PC-9 (cell line): ENCODE results near the gene AK8. TPM values are rescaled to one million over a fixed set of nuclear protein-coding genes. Genes with fewer than 3 reads are reported as not detected.

Experiments
- BruUV-seq: library from RNA; stranded (reverse); fragments of 400-500 nt; replicated peaks from 2 replicates; lab custom pipeline; 2021; lab: Mats Ljungman, UMichigan
- CTCF ChIA-PET: fragments of 300-600 bp; sonication (Branson Sonifier 250); formaldehyde crosslinking; loops from one replicate; lab custom pipeline; 2022; ENCODE audit warnings: antibody characterized with exemption; lab: Charles Lee
- POLR2A ChIA-PET: fragments of 300-600 bp; sonication (Branson Sonifier 250); formaldehyde crosslinking; loops from one replicate; lab custom pipeline; 2022; ENCODE audit warnings: antibody characterized with exemption; ENCODE audit not compliant: unreplicated experiment; lab: Charles Lee
- DNase-seq, 2 experiments: peaks; one replicate each; pipeline versions ENCODE4 v3.0.0 to v3.0.0-alpha.2; 2015 to 2022; ENCODE audit warnings: mixed read lengths in 1 of 2
- H2AFZ ChIP-seq: fragments of 200-600 bp; sonication (generic); 2 replicates; pipeline ENCODE4 v1.8.1; 2017; ENCODE audit warnings: antibody characterized with exemption
- H3F3A ChIP-seq: fragments of 200-600 bp; sonication (generic); 2 replicates; pipeline ENCODE4 v1.8.1; 2017; ENCODE audit warnings: antibody characterized with exemption, mild to moderate bottlenecking, low read depth; ENCODE audit not compliant: insufficient read depth
- H3K27ac ChIP-seq: fragments of 200-600 bp; sonication (generic); 2 replicates; pipeline ENCODE4 v1.6.1; 2016; ENCODE audit warnings: mixed run types
- H3K27me3 ChIP-seq: fragments of 200-600 bp; sonication (generic); 2 replicates; pipeline ENCODE4 v1.6.1; 2016; ENCODE audit warnings: low read depth, mixed run types; ENCODE audit not compliant: insufficient read depth
- H3K36me3 ChIP-seq: fragments of 200-600 bp; sonication (generic); 2 replicates; pipeline ENCODE4 v1.6.1; 2016; ENCODE audit warnings: low read depth, mixed run types
- H3K4me1 ChIP-seq: fragments of 200-600 bp; sonication (generic); replicated peaks from 2 replicates; pipeline ENCODE4 v1.6.1; 2016; ENCODE audit warnings: mixed run types; ENCODE audit not compliant: insufficient read depth
- H3K4me2 ChIP-seq: fragments of 200-600 bp; sonication (generic); 2 replicates; pipeline ENCODE4 v1.6.1; 2017; ENCODE audit warnings: mixed run types
- H3K4me3 ChIP-seq: fragments of 200-600 bp; sonication (generic); 2 replicates; pipeline ENCODE4 v1.6.1; 2016; ENCODE audit warnings: mixed run types
- H3K79me2 ChIP-seq: fragments of 200-600 bp; sonication (generic); 2 replicates; pipeline ENCODE4 v1.6.1; 2017; ENCODE audit warnings: low read depth, mixed run types
- H3K9me2 ChIP-seq: fragments of 200-600 bp; sonication (generic); 2 replicates; pipeline ENCODE4 v1.8.1; 2017; ENCODE audit warnings: mild to moderate bottlenecking; ENCODE audit not compliant: insufficient read depth
- H3K9me3 ChIP-seq: fragments of 200-600 bp; sonication (generic); 2 replicates; pipeline ENCODE4 v1.8.1; 2016; ENCODE audit warnings: low read depth; ENCODE audit not compliant: insufficient read depth
- H4K20me1 ChIP-seq: fragments of 200-600 bp; sonication (generic); 2 replicates; pipeline ENCODE4 v1.8.1; 2017; ENCODE audit not compliant: insufficient read depth
- CTCF ChIP-seq: fragments of 200-600 bp; sonication (generic); conservative IDR thresholded peaks from 2 replicates; pipeline ENCODE4 v1.6.1; 2017; ENCODE audit warnings: mixed run types, antibody characterized with exemption, mild to moderate bottlenecking, moderate library complexity
- EZH2 ChIP-seq: fragments of 200-600 bp; sonication (generic); IDR thresholded peaks from 2 replicates; pipeline ENCODE4 v1.8.0; 2017; ENCODE audit warnings: antibody characterized with exemption, low read depth
- intact Hi-C: fragments of 100-400 bp; cut with micrococcal nuclease; formaldehyde crosslinking; loops from one replicate; pipeline ENCODE4 v1.10.0; 2022; ENCODE audit not compliant: unreplicated experiment
- total RNA-seq: library from RNA; stranded (reverse); gene quantifications from 2 replicates; pipeline ENCODE4 v1.2.3, GENCODE V29; 2021

AK8 gene
- total RNA-seq, 1 experiment from 2014 or later: 7.2 TPM

- no peaks in the 10 kb centered on the region for H3K79me2 ChIP-seq
- intact Hi-C loops: no loop called here
- H3K4me1 ChIP-seq: no peaks in the 10 kb centered on the region
- peaks cover 3% of the 10 kb centered on the region; the same call in 1 of the 2 replicates for H3K36me3 ChIP-seq
- H3K27me3 ChIP-seq: no peaks in the 10 kb centered on the region
- no peak for DNase-seq
- H3K27ac ChIP-seq: no peak overlapping the region
- no peak overlapping the region for H2AFZ ChIP-seq
- no peaks in the 10 kb centered on the region for H3K9me3 ChIP-seq
- TF ChIP-seq EZH2: no peak
- TF ChIP-seq CTCF: no peak
- H3K4me3 ChIP-seq: no peak overlapping the region
- no peaks in the 10 kb centered on the region for H3F3A ChIP-seq
- no TSS peak for BruUV-seq
- 0 out of 2 replicates have a peak, but pooled peaks cover 2% of the 10 kb centered on the region for H4K20me1 ChIP-seq
- CTCF ChIA-PET: no interaction called here
- no peak overlapping the region for H3K4me2 ChIP-seq
- POLR2A ChIA-PET: no interaction called here
- no peaks in the 10 kb centered on the region for H3K9me2 ChIP-seq
These were observed 34.0 kb upstream of the AK8 start for GRCh38 chr9:132912131-132912530.

- no peak for DNase-seq
- intact Hi-C loops: no loop called here
- BruUV-seq: no TSS peak
- POLR2A ChIA-PET: no interaction called here
- H3K9me2 ChIP-seq: no peaks in the 10 kb centered on the region
- no peak for TF ChIP-seq EZH2
- no peak overlapping the region for H3K27ac ChIP-seq
- H3K4me1 ChIP-seq: no peaks in the 10 kb centered on the region
- 0 out of 2 replicates have a peak, but pooled peaks cover under 1% of the 10 kb centered on the region for H4K20me1 ChIP-seq
- peaks cover 2% of the 10 kb centered on the region; the same call in 1 of the 2 replicates for H3K36me3 ChIP-seq
- no peak overlapping the region for H3K4me3 ChIP-seq
- no peaks in the 10 kb centered on the region for H3K9me3 ChIP-seq
- H3K79me2 ChIP-seq: no peaks in the 10 kb centered on the region
- H2AFZ ChIP-seq: no peak overlapping the region
- CTCF ChIA-PET: interaction anchor here (0.6 kb wide), 1 partner anchor 37 kb away, joined by 4 read pairs; no protein-coding TSS in a partner anchor
- H3K27me3 ChIP-seq: no peaks in the 10 kb centered on the region
- no peak overlapping the region for H3K4me2 ChIP-seq
- no peaks in the 10 kb centered on the region for H3F3A ChIP-seq
These were observed 32.3 kb upstream of the AK8 start for GRCh38 chr9:132910376-132910775.

GRCh38 chr9:132909311-132909710 lies 31.2 kb upstream of the AK8 start:
- no peaks in the 10 kb centered on the region for H3K9me2 ChIP-seq
- no peak for DNase-seq
- no peak overlapping the region for H3K27ac ChIP-seq
- intact Hi-C loops: loop anchor here (10.0 kb wide), 2 partner anchors 245 to 495 kb away; partner anchors contain the start of genes CFAP77 and DDX31
- H3F3A ChIP-seq: no peaks in the 10 kb centered on the region
- no peak for TF ChIP-seq CTCF
- TF ChIP-seq EZH2: no peak
- H4K20me1 ChIP-seq: no peaks in the 10 kb centered on the region
- BruUV-seq: no TSS peak
- ChIA-PET CTCF (no interaction called here), POLR2A (no interaction called here)
- H3K79me2 ChIP-seq: no peaks in the 10 kb centered on the region
- no peaks in the 10 kb centered on the region for H3K9me3 ChIP-seq
- no peaks in the 10 kb centered on the region for H3K4me1 ChIP-seq
- no peaks in the 10 kb centered on the region; the same call in 1 of the 2 replicates for H3K36me3 ChIP-seq
- no peak overlapping the region for H3K4me3 ChIP-seq
- no peak overlapping the region for H3K4me2 ChIP-seq
- no peaks in the 10 kb centered on the region for H3K27me3 ChIP-seq
- H2AFZ ChIP-seq: no peak overlapping the region

GRCh38 chr9:132908635-132909034 lies 30.6 kb upstream of the AK8 start:
- intact Hi-C loops: loop anchor here (10.0 kb wide), 2 partner anchors 244 to 494 kb away; partner anchors contain the start of genes CFAP77 and DDX31
- H3K9me2 ChIP-seq: no peaks in the 10 kb centered on the region
- no peak overlapping the region for H3K4me2 ChIP-seq
- H3K36me3 ChIP-seq: no peaks in the 10 kb centered on the region; the same call in 1 of the 2 replicates
- no peak overlapping the region for H3K27ac ChIP-seq
- CTCF ChIA-PET: interaction anchor here (0.6 kb wide), 1 partner anchor 279 kb away, joined by 3 read pairs; no protein-coding TSS in a partner anchor
- H3K27me3 ChIP-seq: no peaks in the 10 kb centered on the region
- no peaks in the 10 kb centered on the region for H3K79me2 ChIP-seq
- no peaks in the 10 kb centered on the region for H3F3A ChIP-seq
- no TSS peak for BruUV-seq
- TF ChIP-seq EZH2: no peak
- TF ChIP-seq CTCF: no peak
- H4K20me1 ChIP-seq: no peaks in the 10 kb centered on the region
- H3K4me1 ChIP-seq: no peaks in the 10 kb centered on the region
- POLR2A ChIA-PET: no interaction called here
- H3K4me3 ChIP-seq: no peak overlapping the region
- no peak for DNase-seq
- H2AFZ ChIP-seq: no peak overlapping the region
- no peaks in the 10 kb centered on the region for H3K9me3 ChIP-seq
